CD14-positive monocyte (primary cell): Measurements from ENCODE around the gene ZBP1. TPM values are rescaled to one million over a fixed set of nuclear protein-coding genes. Genes with fewer than 3 reads are reported as not detected.

Experiments
- DNase-seq, 3 donors: peaks; one replicate each; pipeline ENCODE4 v3.0.0-alpha.2; 2011 to 2022
- H2AFZ ChIP-seq: 2 replicates; pipeline ENCODE4 v1.6.0; 2012; ENCODE audit warnings: mild to moderate bottlenecking, low read depth, low read length, inconsistent platforms; ENCODE audit not compliant: insufficient read depth, poor library complexity, severe bottlenecking
- H3K27ac ChIP-seq, 2 donors: 1 replicate in 1 of 2; 2 replicates in 1 of 2; pipeline ENCODE4 v1.5.1; 2012 to 2013; ENCODE audit warnings: low read length in 2 of 2, control low read depth in 1 of 2, inconsistent platforms in 1 of 2, low read depth in 1 of 2, mild to moderate bottlenecking in 1 of 2
- H3K27me3 ChIP-seq, 2 donors: one replicate each; pipeline versions ENCODE4 v1.6.0 to v1.6.1; 2011 to 2013; ENCODE audit warnings: low read length in 2 of 2; ENCODE audit not compliant: control insufficient read depth in 2 of 2, insufficient read depth in 2 of 2
- H3K36me3 ChIP-seq, 2 donors: replicated peaks in 1 of 2; 1 replicate in 1 of 2; 2 replicates in 1 of 2; pipeline versions ENCODE4 v1.5.1 to v1.6.1; 2012 to 2013; ENCODE audit warnings: low read length in 2 of 2, control low read depth in 1 of 2, inconsistent platforms in 1 of 2, mild to moderate bottlenecking in 1 of 2; ENCODE audit not compliant: insufficient read depth in 2 of 2, control insufficient read depth in 1 of 2
- H3K4me1 ChIP-seq, 2 donors: 1 replicate in 1 of 2; 2 replicates in 1 of 2; pipeline versions ENCODE4 v1.5.1 to v1.6.1; 2012 to 2013; ENCODE audit warnings: low read length in 2 of 2, control low read depth in 1 of 2, inconsistent platforms in 1 of 2, mild to moderate bottlenecking in 1 of 2, moderate library complexity in 1 of 2; ENCODE audit not compliant: insufficient read depth in 2 of 2, control insufficient read depth in 1 of 2
- H3K4me2 ChIP-seq: replicated peaks from 2 replicates; pipeline ENCODE3; 2012; ENCODE audit warnings: low read length, moderate library complexity, mild to moderate bottlenecking; ENCODE audit not compliant: poor library complexity, severe bottlenecking; ENCODE audit errors: extremely low read depth
- H3K4me3 ChIP-seq, 3 experiments: fragments of 200-600 bp in 1 of 3; sonication (generic) in 1 of 3; replicated peaks in 1 of 3; 1 replicate in 2 of 3; 2 replicates in 1 of 3; pipeline ENCODE4 v1.5.1; 2011 to 2013; ENCODE audit warnings: low read length in 3 of 3, mild to moderate bottlenecking in 3 of 3, control low read depth in 2 of 3, low read depth in 2 of 3, inconsistent platforms in 1 of 3, moderate library complexity in 1 of 3
- H3K79me2 ChIP-seq: 2 replicates; pipeline ENCODE4 v1.6.0; 2012; ENCODE audit warnings: mild to moderate bottlenecking, control low read depth, inconsistent platforms, low read length, moderate library complexity; ENCODE audit not compliant: insufficient read depth
- H3K9ac ChIP-seq: 2 replicates; pipeline ENCODE4 v1.6.0; 2017; ENCODE audit warnings: low read length, mild to moderate bottlenecking; ENCODE audit not compliant: insufficient read depth, poor library complexity, severe bottlenecking
- H3K9me3 ChIP-seq, 2 donors: replicated peaks in 1 of 2; 1 replicate in 1 of 2; 2 replicates in 1 of 2; pipeline versions ENCODE4 v1.5.1 to v1.6.1; 2012 to 2013; ENCODE audit warnings: low read length in 2 of 2, control low read depth in 1 of 2; ENCODE audit not compliant: control insufficient read depth in 1 of 2, insufficient read depth in 1 of 2
- H4K20me1 ChIP-seq: 2 replicates; pipeline ENCODE4 v1.6.0; 2012; ENCODE audit warnings: mild to moderate bottlenecking, low read length, control low read depth, moderate library complexity; ENCODE audit not compliant: insufficient read depth
- H3K27ac Mint-ChIP-seq, 7 donors: one replicate each; pipeline ENCODE4 v1.8.0; 2020; ENCODE audit warnings: mild to moderate bottlenecking in 7 of 7, mixed read lengths in 7 of 7, moderate library complexity in 6 of 7, inconsistent platforms in 2 of 7
- H3K27me3 Mint-ChIP-seq, 3 donors: one replicate each; pipeline ENCODE4 v1.8.0; 2021 to 2022; ENCODE audit warnings: low read depth in 3 of 3, mild to moderate bottlenecking in 3 of 3, mixed read lengths in 3 of 3, moderate library complexity in 3 of 3, inconsistent platforms in 1 of 3
- H3K36me3 Mint-ChIP-seq, 2 donors: one replicate each; pipeline ENCODE4 v1.8.0; 2020; ENCODE audit warnings: mixed read lengths in 2 of 2, inconsistent platforms in 1 of 2, mild to moderate bottlenecking in 1 of 2
- H3K4me1 Mint-ChIP-seq: one replicate; pipeline ENCODE4 v1.8.0; 2020; ENCODE audit warnings: mild to moderate bottlenecking, mixed read lengths
- H3K4me3 Mint-ChIP-seq, 2 donors: one replicate each; pipeline ENCODE4 v1.8.0; 2020; ENCODE audit warnings: mild to moderate bottlenecking in 2 of 2, mixed read lengths in 2 of 2, moderate library complexity in 1 of 2
- H3K9me3 Mint-ChIP-seq, 7 donors: one replicate each; pipeline ENCODE4 v1.8.0; 2020 to 2022; ENCODE audit warnings: mixed read lengths in 7 of 7, mild to moderate bottlenecking in 6 of 7, moderate library complexity in 6 of 7, inconsistent platforms in 2 of 7
- CTCF ChIP-seq: fragments of 200-600 bp; IDR thresholded peaks from one replicate; pipeline ENCODE4 v1.8.0; 2022; ENCODE audit warnings: antibody characterized with exemption, mild to moderate bottlenecking
- WGBS: methylation state at CpG from one replicate; pipeline ENCODE4 v1.1.5; 2013; ENCODE audit warnings: missing lambda C conversion rate; ENCODE audit not compliant: insufficient coverage; 5-methylcytosine and 5-hydroxymethylcytosine counted together
- intact Hi-C, 2 donors: fragments of 100-400 bp; cut with micrococcal nuclease; formaldehyde crosslinking; loops; one replicate each; pipeline versions ENCODE4 v1.15.0 to v1.15.1; 2023
- polyA plus RNA-seq, 3 donors: library from polyadenylated mRNA; depleted of rRNA in 1 of 3; unstranded in 2 of 3; stranded (reverse) in 1 of 3; fragments of 300-500 nt in 2 of 3; fragments of >200 nt in 1 of 3; fragmentation: Illumina TruSeq in 2 of 3; gene quantifications; 1 replicate in 2 of 3; 2 replicates in 1 of 3; pipeline ENCODE4 v1.2.3, GENCODE V29; 2012 to 2021

Gene ZBP1
- polyA plus RNA-seq, 3 donors: 2.8 to 25.9 (median 3.0) TPM

GRCh38 chr20:57605878-57606277 lies 14.3 kb downstream of the ZBP1 start:
- DNase-seq: no peak
- intact Hi-C loops: no loop called here
- Mint-ChIP-seq H3K36me3 (peaks cover 2 to 33% of the 10 kb centered on the region in 2 donors), H3K27ac (no peak overlapping the region), H3K9me3 (peaks cover 1 to 3% (median 2%) of the 10 kb centered on the region in 7 donors), H3K27me3 (peaks cover 10 to 31% (median 10%) of the 10 kb centered on the region in 3 donors), H3K4me3 (no peak overlapping the region), H3K4me1 (peaks cover 4% of the 10 kb centered on the region)
- Histone ChIP-seq H3K4me3 (no peak overlapping the region), H4K20me1 (no peaks in the 10 kb centered on the region), H3K4me2 (no peak overlapping the region), H3K79me2 (no peaks in the 10 kb centered on the region), H3K4me1 (no peaks in the 10 kb centered on the region), H2AFZ (no peak overlapping the region), H3K36me3 (peaks cover 0 to 5% of the 10 kb centered on the region in 2 donors), H3K27me3 (no peaks in the 10 kb centered on the region), H3K9me3 (no peaks in the 10 kb centered on the region), H3K9ac (no peak overlapping the region), H3K27ac (no peak overlapping the region)
- WGBS: 67% methylated on average over 1 of the region's 5 CpGs
- TF ChIP-seq CTCF: no peak

GRCh38 chr20:57605045-57605444 lies 15.2 kb downstream of the ZBP1 start:
- H3K9me3 ChIP-seq: no peaks in the 10 kb centered on the region
- no peak overlapping the region for H3K27ac Mint-ChIP-seq
- H3K27ac ChIP-seq: no peak overlapping the region
- no peaks in the 10 kb centered on the region for H3K79me2 ChIP-seq
- peaks cover 2 to 24% of the 10 kb centered on the region in 2 donors for H3K36me3 Mint-ChIP-seq
- H3K4me2 ChIP-seq: no peak overlapping the region
- no peak overlapping the region for H3K4me3 Mint-ChIP-seq
- H3K27me3 ChIP-seq: peaks cover 0 to under 1% of the 10 kb centered on the region in 2 donors
- H4K20me1 ChIP-seq: no peaks in the 10 kb centered on the region
- H3K4me3 ChIP-seq: no peak overlapping the region
- no peak for TF ChIP-seq CTCF
- peaks cover 4% of the 10 kb centered on the region for H3K4me1 Mint-ChIP-seq
- H3K27me3 Mint-ChIP-seq: peaks cover 7 to 30% (median 11%) of the 10 kb centered on the region in 3 donors
- peaks cover 0 to 3% (median 1%) of the 10 kb centered on the region in 7 donors for H3K9me3 Mint-ChIP-seq
- intact Hi-C loops: no loop called here
- WGBS: 44% methylated on average over 3 of the region's 5 CpGs
- no peak overlapping the region for H2AFZ ChIP-seq
- H3K36me3 ChIP-seq: peaks cover 0 to 5% of the 10 kb centered on the region in 2 donors
- DNase-seq: no peak
- no peak overlapping the region for H3K9ac ChIP-seq
- H3K4me1 ChIP-seq: no peaks in the 10 kb centered on the region
